ENCODE measurements around the gene THOC5. TPM values are rescaled to one million over a fixed set of nuclear protein-coding genes. Genes with fewer than 3 reads are reported as not detected.

The THOC5 gene
- total RNA-seq, 1 experiment from 2014 or later, result 80.6 TPM

GRCh38 chr22:29457730-29458129 is 95.8 kb downstream of the THOC5 start:
- H4K20me1 ChIP-seq (ENCODE audit: insufficient read depth), result no peaks in the 10 kb centered on the region
- peak overlapping the region; percentile 59 for H2AFZ ChIP-seq (ENCODE audit: low read depth, low read length, poor library complexity, severe bottlenecking)
- H3K9me3 ChIP-seq (ENCODE audit: control insufficient read depth in 1 of 2, insufficient read depth in 1 of 2, low read depth in 1 of 2, low read length in 2 of 2), result no peaks in the 10 kb centered on the region
- no peak overlapping the region for H3K4me3 ChIP-seq (replicated peaks in 1 of 2; ENCODE audit: low read depth in 1 of 2, low read length in 2 of 2)
- H3K9me2 ChIP-seq (ENCODE audit: insufficient read depth), result no peaks in the 10 kb centered on the region
- peak; percentile 55 for TF ChIP-seq SP1 (IDR thresholded peaks at IDR 0.05; ENCODE audit: low read depth)
- TF ChIP-seq EZH2phosphoT487 (IDR thresholded peaks at IDR 0.05; ENCODE audit: borderline replicate concordance), result no peak
- H3K36me3 ChIP-seq (ENCODE audit: control insufficient read depth in 1 of 2, insufficient read depth in 2 of 2, low read length in 2 of 2), result no peaks in the 10 kb centered on the region
- no peaks in the 10 kb centered on the region for H3K27me3 ChIP-seq (ENCODE audit: insufficient read depth, low read length)
- CTCF ChIA-PET, result interaction anchor here (1.0 kb wide), 2 partner anchors 14 to 96 kb away, joined by 5 to 14 read pairs; partner anchors contain the start of gene THOC5
- H3K9ac ChIP-seq (ENCODE audit: low read length), result no peak overlapping the region
- intact Hi-C loops (cut with micrococcal nuclease), result no loop called here
- no peak overlapping the region for H3K27ac ChIP-seq (ENCODE audit: low read depth, low read length)
- H3K79me2 ChIP-seq (ENCODE audit: insufficient read depth, low read length), result no peaks in the 10 kb centered on the region
- peaks cover 0 to 6% of the 10 kb centered on the region in 2 experiments; a peak in 1 of 4 replicates for H3K4me1 ChIP-seq (ENCODE audit: control insufficient read depth in 1 of 2, insufficient read depth in 2 of 2, low read length in 2 of 2)
- BruUV-seq (replicated peaks), result no TSS peak
- POLR2A ChIA-PET, result no interaction called here
- H3K4me2 ChIP-seq (ENCODE audit: low read length), result peak overlapping the region; percentile 19
- peak; percentile 99 for ATAC-seq
- RAD21 ChIA-PET (ENCODE audit: low non-redundant PET in 1 of 2, low total read pairs in 2 of 2, uncharacterized antibody in 2 of 2, unreplicated experiment in 2 of 2), result no interaction called here
- DNase-seq (ENCODE audit: low read depth, low spot score), result peak; percentile 70

GRCh38 chr22:29456211-29456671 is 97.3 kb downstream of the THOC5 start:
- ChIA-PET CTCF (no interaction called here), RAD21 (ENCODE audit: low non-redundant PET in 1 of 2, low total read pairs in 2 of 2, uncharacterized antibody in 2 of 2, unreplicated experiment in 2 of 2) (no interaction called here), POLR2A (no interaction called here)
- no peak overlapping the region for H3K27ac ChIP-seq (ENCODE audit: low read depth, low read length)
- ATAC-seq (no peak), DNase-seq (ENCODE audit: low read depth, low spot score) (no peak)
- no peak overlapping the region for H3K9ac ChIP-seq (ENCODE audit: low read length)
- no peak overlapping the region for H3K4me3 ChIP-seq (replicated peaks in 1 of 2; ENCODE audit: low read depth in 1 of 2, low read length in 2 of 2)
- no peaks in the 10 kb centered on the region for H3K79me2 ChIP-seq (ENCODE audit: insufficient read depth, low read length)
- no peaks in the 10 kb centered on the region for H3K27me3 ChIP-seq (ENCODE audit: insufficient read depth, low read length)
- no peak overlapping the region for H2AFZ ChIP-seq (ENCODE audit: low read depth, low read length, poor library complexity, severe bottlenecking)
- TF ChIP-seq MAX (IDR thresholded peaks at IDR 0.05) (no peak), ELF1 (IDR thresholded peaks at IDR 0.05; ENCODE audit: borderline replicate concordance, low read depth) (no peak)
- H4K20me1 ChIP-seq (ENCODE audit: insufficient read depth), result no peaks in the 10 kb centered on the region
- intact Hi-C loops (cut with micrococcal nuclease), result no loop called here
- H3K9me2 ChIP-seq (ENCODE audit: insufficient read depth), result no peaks in the 10 kb centered on the region
- no peak overlapping the region for H3K4me2 ChIP-seq (ENCODE audit: low read length)
- no peaks in the 10 kb centered on the region for H3K36me3 ChIP-seq (ENCODE audit: control insufficient read depth in 1 of 2, insufficient read depth in 2 of 2, low read length in 2 of 2)
- peaks cover 0 to 6% of the 10 kb centered on the region in 2 experiments; a peak in 1 of 4 replicates for H3K4me1 ChIP-seq (ENCODE audit: control insufficient read depth in 1 of 2, insufficient read depth in 2 of 2, low read length in 2 of 2)
- no peaks in the 10 kb centered on the region for H3K9me3 ChIP-seq (ENCODE audit: control insufficient read depth in 1 of 2, insufficient read depth in 1 of 2, low read depth in 1 of 2, low read length in 2 of 2)
- no TSS peak for BruUV-seq (replicated peaks)

Other genes with a start within 250 kb of the THOC5 start
- gene GAS2L1, start 247.1 kb downstream of the THOC5 start, total RNA-seq (2021; ENCODE audit: unreplicated experiment), result 29.4 TPM
- gene RASL10A, start 238.1 kb downstream of the THOC5 start, total RNA-seq (2021; ENCODE audit: unreplicated experiment), result 0.96 TPM
- 60.4 TPM for gene AP1B1, start 165.2 kb downstream of the THOC5 start, total RNA-seq (2021; ENCODE audit: unreplicated experiment)
- not detected for gene RFPL1, start 115.2 kb downstream of the THOC5 start, total RNA-seq (2021; ENCODE audit: unreplicated experiment)
- not detected for gene NEFH, start 73.5 kb downstream of the THOC5 start, total RNA-seq (2021; ENCODE audit: unreplicated experiment)
- 101 TPM for gene NIPSNAP1, start 27.4 kb upstream of the THOC5 start, total RNA-seq (2021; ENCODE audit: unreplicated experiment)
- gene NF2, start 49.9 kb upstream of the THOC5 start, total RNA-seq (2021; ENCODE audit: unreplicated experiment), result 70.2 TPM
- not detected for gene CABP7, start 166.2 kb upstream of the THOC5 start, total RNA-seq (2021; ENCODE audit: unreplicated experiment)
- 16.0 TPM for gene ZMAT5, start 213.2 kb upstream of the THOC5 start, total RNA-seq (2021; ENCODE audit: unreplicated experiment)
- gene UQCR10, start 213.6 kb upstream of the THOC5 start, total RNA-seq (2021; ENCODE audit: unreplicated experiment), result 119 TPM

Data from HCT116 (cell line).